DMS114 treated with DMSO at 0.1 percent for 48 hours (cell line): Measurements from ENCODE around the gene OR9A2.

ENCODE experiments used
- DNase-seq: peaks from one replicate; lab custom pipeline; 2025; ENCODE audit not compliant: unreplicated experiment; lab: John Stamatoyannopoulos, UW

The OR9A2 gene

DNA sequence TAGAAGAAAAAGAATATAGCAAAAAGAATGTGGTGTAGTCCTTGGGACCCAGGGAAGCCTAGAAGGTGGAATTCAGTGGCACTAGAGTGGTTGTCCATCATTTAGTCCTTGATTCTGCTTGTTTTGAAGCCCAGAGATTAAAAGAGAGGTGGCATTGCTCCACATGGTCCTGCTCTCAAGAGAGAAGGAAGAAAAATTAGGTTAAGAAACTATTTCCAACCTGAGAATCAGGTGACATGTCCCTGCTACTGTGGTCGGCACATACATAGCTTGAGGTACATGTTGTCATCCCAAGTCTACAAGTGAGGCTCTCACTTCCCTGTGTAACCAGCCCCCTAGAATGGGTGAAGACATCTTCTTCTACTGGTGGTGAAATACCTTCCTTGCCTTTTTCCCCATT is at the start of gene OR9A2:
Gene OR9A2 (minus strand): TSS at position 101 of the 400 bp plus-strand sequence. CDS start 0 bp downstream, at position 101.
- DNase-seq = no peak

DNA sequence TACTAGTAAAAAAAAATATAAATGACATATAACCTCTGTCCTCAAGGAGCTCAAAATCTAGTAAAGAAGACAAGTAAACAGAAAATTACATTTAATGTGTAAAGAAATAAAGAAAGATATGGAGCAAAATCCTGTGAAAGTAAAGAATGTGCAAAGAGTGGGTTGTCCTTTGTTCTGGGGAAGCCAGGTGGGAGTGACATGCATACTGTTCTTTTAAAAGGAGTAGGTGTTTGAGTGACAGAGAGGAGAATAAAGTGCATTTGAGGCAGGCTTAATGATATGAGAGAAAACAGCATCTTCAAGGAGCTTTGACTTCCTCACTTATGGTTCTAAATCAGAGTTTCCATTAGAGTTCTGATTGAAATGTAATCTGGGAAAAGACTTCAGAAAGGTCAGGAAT is 47.2 kb upstream of the OR9A2 start:
- no peak for DNase-seq

DNA sequence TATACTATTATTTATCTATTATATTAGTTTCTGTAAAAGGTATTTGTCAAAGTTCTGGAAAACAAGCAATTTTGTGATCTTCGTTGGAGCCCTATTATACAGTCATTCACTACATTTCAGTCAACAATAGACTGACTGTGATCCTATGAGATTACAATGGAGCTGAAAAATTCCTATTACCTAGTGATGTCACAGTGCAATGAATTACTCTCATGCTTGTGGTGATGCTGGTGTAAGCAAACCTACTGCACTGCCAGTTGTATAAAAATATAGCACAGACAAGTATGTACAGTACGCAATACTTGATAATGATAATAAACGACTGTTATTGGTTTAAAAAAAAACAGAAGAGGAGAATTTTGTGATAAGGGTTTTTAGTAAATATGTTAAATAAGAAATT is 46.6 kb upstream of the OR9A2 start:
- no peak for DNase-seq

DNA sequence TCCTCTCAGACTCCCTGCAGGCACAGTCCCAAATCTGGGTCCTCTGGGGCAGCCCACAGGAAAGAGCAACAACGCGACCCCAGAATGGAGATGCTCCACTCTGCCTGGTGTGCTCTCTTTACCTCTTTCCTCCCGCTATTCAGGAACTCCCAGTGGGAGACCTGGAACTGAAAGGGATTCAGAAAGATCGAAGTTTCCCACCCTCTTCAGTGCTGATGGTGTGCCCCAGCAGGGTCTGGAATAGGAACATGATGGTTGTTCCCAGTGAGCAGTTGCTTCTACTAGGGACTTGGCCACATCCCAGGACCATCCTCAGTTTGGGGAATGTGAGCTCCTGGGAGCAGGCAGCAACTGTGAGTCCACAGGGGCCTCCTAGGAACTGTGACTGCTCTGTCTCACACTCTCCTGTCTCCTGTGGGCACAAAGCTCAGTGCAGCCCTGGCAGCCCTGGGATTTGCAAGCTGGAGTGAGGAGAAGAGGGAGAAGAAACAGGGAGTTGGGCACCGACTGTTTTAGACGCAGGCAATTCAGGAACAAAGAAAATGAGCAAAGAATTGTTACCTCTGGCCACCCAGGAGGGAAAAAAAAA is 43.1 kb upstream of the OR9A2 start:
- DNase-seq = no peak

DNA sequence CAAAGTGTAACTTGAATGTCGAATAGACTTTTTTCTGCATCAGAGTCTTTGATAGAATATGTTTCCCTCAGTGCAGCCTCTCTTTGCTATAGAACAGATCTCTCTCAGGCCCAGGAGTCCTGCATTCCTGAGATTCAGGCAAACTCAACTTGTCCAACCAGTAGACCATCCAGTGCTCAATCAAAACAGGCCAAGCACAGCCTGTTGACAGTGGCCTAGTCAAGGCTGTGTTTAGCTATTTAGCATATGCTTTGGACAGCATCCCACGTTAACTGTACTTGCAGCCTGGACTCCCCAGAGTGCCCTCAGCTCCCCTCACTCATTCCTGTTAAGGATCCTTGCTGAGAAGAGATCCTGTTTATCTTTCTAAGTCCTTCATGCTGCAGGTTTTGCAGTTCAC is 41.5 kb upstream of the OR9A2 start:
- no peak for DNase-seq

- no peak for DNase-seq
These were observed 36.8 kb upstream of the OR9A2 start for GRCh38 chr7:143063741-143064140.

DNA sequence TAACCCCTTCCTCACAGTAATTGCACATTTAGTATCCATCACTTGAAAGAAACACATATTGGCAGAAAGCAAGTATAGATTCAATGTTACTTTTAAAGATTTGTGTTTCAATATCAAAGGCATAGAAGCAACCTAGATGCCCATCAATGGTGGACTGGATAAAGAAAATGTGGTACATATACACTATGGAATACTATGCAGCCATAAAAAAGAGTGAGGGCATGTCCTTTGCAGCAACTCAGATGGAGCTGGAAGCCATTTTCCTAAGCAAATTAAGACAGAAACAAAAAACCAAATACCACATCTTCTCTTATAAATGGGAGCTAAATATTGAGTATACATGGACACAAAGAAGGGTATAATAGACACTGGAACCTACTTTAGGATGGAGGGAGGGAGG is 28.8 kb upstream of the OR9A2 start:
- DNase-seq = no peak

DNA sequence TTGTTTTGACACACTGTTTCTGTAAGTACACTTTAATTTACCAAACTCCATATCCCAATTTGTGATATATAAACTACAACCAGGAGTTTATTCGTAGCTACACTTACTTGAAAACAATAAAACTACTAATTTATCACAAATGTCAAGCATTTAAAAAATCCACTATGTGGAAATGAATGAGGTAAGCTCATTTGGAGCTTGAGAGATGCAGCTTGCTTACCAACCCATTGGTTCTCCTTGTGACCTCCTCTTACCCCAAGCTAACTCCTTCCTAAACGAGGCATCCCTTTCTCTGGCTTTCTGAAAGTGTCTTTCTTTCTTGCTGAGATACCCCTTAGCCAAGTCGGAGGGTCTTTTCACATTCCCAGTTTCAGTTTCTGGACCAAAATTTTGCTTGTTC is 27.7 kb upstream of the OR9A2 start:
- DNase-seq = no peak

DNA sequence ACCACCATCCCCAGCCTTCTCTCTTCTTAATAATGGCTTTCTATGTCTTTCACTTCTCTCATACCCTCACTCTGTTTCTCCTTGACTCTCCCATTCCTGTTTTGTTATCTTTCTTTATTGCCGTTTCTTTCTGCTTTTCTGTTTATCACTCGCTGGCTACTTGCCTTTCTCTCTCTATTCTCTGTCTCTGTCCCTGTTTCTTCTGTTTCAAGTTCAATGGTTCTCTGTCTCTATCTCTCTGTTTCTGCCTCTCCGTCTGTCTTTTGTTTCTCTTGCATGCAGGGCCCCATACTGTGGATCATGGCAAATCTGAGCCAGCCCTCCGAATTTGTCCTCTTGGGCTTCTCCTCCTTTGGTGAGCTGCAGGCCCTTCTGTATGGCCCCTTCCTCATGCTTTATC is 25.1 kb upstream of the OR9A2 start, which contains the start of gene OR6V1:
Gene OR6V1 (plus strand): TSS at position 301 of the 400 bp plus-strand sequence. CDS start 0 bp downstream, at position 301.
- DNase-seq = no peak

DNA sequence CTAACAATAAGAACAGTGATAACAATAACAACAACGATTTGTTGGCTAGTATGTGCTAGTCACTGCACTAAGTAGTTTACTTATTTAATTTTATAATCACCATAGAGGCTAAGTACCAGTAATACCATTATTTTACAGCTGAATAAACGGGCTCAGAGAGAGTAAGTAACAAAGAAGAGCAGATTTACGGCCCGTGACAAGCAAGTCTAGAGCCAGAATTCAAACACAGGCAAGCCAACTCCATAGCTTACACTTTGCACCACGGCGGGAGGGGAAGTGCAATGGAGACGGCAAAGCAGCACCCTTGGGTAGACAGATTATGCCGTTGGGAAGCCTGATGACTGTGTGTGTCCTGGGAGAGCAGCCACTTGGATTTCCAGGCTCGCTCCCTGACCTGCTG is 24.0 kb upstream of the OR9A2 start:
- no peak for DNase-seq

- no peak for DNase-seq
These were observed 22.4 kb upstream of the OR9A2 start for GRCh38 chr7:143049362-143049761.

DNA sequence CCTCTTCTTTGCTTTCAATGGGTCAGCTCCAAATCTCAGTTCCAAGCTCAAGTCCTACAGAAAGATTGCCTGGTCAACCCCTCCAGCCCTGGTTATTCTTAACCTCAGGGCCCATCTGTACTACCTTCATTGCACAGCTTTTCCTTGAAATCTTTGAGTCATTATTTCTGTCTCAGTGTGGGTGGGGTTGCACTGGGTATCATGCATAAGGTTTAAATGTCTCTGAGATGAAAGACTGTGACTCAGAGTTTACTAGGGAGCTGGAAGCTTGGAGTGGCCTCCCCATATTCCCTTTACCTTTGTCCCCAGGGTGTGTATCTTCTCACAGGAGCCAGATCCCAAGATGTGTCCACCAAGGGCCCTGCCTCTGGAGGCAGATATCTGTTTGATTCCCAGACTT is 21.9 kb upstream of the OR9A2 start:
- DNase-seq = no peak

- no peak for DNase-seq
These were observed 20.4 kb upstream of the OR9A2 start for GRCh38 chr7:143047326-143047725.

GRCh38 chr7:143046426-143046851 is 19.5 kb upstream of the OR9A2 start:
- no peak for DNase-seq

GRCh38 chr7:143043391-143043790 is 16.5 kb upstream of the OR9A2 start:
- DNase-seq = no peak

- no peak for DNase-seq
These were observed 15.9 kb upstream of the OR9A2 start for GRCh38 chr7:143042790-143043271.

DNA sequence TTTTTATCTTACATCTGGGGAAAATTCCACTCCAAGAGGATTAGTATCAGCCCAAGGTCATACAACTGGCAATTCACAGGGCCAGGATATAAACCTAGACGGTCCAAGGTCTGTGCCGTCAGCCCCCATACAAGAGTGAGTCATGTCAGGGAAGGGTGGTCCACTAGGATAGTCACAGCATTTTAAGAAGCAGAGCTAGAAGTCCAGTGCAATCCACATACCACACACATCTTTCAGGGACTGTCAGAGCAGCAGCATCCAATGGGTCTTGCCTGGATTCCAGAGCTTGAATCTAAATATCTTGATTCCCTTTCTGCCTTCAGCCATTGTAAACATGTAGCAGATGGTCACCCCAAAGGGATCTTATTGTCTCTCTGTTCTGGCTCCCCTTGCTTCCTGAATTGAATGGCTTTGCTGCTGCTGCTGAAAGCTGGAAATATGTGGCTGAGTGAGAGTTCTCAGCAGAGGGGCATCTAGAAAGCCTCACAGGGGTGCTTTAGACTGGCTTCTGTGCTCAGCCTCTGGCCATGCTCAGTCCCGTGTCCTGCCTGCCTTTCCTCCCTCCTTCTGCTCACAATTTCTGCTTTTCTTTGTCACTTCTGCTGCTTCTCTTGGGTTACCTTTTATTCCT is 15.3 kb upstream of the OR9A2 start:
- no peak for DNase-seq

GRCh38 chr7:143041346-143041745 is 14.4 kb upstream of the OR9A2 start:
- DNase-seq = no peak

GRCh38 chr7:143040209-143040715 is 13.3 kb upstream of the OR9A2 start:
- no peak for DNase-seq

DNA sequence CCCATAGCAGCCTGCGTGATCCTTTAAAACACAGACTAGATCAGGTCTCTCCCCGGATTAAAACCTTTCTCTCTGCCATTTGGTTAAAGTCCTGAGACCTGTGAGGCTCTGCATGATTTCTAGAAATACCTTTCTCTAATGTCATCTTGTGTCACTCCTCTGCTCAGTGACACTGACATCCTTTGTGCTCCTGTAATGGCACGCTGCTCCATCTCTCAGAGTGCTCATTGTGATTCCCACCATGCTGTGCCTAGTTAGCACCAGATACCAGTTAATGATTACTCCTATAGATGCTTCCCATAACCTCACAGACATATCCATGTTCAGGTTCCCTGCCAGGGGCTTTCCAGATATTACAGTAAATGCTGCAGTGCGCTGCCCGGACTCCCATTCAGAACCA is 11.7 kb upstream of the OR9A2 start:
- DNase-seq = no peak

GRCh38 chr7:143027683-143028082 is 751 bp upstream of the OR9A2 start:
- no peak for DNase-seq

DNA sequence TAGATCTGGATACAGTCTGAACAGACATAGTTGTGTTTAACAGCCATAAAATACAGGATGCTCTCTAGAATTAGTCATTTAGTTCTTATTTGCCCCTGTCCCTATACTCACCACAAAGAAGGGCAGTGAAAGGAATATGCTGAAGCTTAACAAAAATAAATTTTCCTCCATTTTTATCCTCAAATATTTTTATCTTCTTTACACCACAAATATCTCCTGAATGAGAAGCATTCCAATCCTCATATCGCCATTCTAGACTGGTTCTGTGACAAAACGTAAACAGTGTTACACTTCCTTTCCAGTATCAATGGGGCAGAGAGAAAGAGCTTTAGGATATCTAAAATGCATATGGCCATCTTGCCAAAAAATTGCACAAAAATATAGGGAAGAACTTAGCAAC is 1.6 kb downstream of the OR9A2 start:
- DNase-seq = no peak

DNA sequence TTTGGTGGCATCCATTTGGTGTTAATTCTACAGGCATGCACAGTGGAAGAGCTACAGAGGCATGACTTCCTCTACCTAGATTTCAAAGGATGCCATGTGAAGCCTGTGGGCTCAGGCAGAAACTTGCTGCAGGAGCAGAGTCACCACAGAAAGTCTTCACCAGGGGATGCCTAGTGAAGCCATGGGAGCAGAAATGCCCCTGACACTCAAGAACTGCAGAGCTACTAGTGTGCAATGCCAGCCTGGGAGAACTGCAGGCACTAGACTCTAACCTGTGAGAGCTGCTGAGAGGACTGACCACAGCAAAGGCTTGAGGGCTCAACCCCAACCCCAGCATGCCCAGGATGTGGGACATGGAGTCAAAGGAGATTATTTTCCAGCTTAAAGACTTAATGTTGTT is 3.9 kb downstream of the OR9A2 start:
- no peak for DNase-seq
